ENCODE data around the gene SCFD1. TPM values are rescaled to one million over a fixed set of nuclear protein-coding genes. Genes with fewer than 3 reads are reported as not detected.
A peak's percentile ranks its signal among the peaks of the same experiment; 100 is the strongest.

The SCFD1 gene
- total RNA-seq, 1 experiment from 2014 or later, result 38.1 TPM

DNA sequence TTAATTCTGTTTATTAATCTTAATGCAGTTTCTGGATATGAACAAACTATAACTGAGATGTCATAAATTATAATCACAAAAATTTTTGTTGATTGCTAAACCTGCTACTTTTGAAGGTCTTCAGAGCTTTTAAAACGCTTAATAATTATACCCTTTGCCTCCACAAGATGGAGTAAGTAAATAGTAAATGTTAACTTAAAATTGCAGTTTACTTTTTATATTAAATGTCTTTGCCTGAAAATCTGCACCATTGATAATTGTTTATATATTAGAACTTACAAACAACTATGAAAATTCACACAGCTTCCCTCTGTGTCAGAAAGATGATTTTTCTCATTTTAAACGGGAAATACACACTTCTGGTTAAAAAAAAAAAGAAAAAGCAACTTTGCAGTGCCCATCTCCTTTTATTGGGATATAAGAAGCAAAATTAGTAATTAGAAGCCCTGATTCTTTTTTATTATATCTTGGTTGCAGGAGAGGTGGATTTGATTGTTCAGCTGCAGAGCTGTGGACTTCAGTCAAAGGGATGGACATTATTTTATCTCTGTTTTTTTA, 35.6 kb downstream of the SCFD1 start:
- Histone ChIP-seq H3F3A (ENCODE audit: insufficient read depth, low read depth) (no peaks in the 10 kb centered on the region), H3K36me3 (ENCODE audit: low read depth) (peaks cover 7% of the 10 kb centered on the region; the same call in 1 of the 2 replicates), H3K4me3 (no peak overlapping the region), H3K27ac (no peak overlapping the region), H3K4me1 (replicated peaks; ENCODE audit: insufficient read depth) (no peaks in the 10 kb centered on the region), H2AFZ (no peak overlapping the region), H3K9me3 (ENCODE audit: insufficient read depth, low read depth) (no peaks in the 10 kb centered on the region), H3K9me2 (ENCODE audit: insufficient read depth) (no peaks in the 10 kb centered on the region), H3K4me2 (no peak overlapping the region), H3K27me3 (ENCODE audit: insufficient read depth, low read depth) (no peaks in the 10 kb centered on the region), H4K20me1 (ENCODE audit: insufficient read depth) (no peaks in the 10 kb centered on the region), H3K79me2 (ENCODE audit: low read depth) (no peaks in the 10 kb centered on the region)
- CTCF ChIA-PET, result no interaction called here
- intact Hi-C loops (cut with micrococcal nuclease; ENCODE audit: unreplicated experiment), result loop anchor here (2.0 to 10.0 kb wide), 2 partner anchors 249 to 1597 kb away; no protein-coding TSS in a partner anchor
- POLR2A ChIA-PET (ENCODE audit: unreplicated experiment), result no interaction called here
- DNase-seq, result no peak
- BruUV-seq (replicated peaks), result no TSS peak
- TF ChIP-seq, protein P1, sequence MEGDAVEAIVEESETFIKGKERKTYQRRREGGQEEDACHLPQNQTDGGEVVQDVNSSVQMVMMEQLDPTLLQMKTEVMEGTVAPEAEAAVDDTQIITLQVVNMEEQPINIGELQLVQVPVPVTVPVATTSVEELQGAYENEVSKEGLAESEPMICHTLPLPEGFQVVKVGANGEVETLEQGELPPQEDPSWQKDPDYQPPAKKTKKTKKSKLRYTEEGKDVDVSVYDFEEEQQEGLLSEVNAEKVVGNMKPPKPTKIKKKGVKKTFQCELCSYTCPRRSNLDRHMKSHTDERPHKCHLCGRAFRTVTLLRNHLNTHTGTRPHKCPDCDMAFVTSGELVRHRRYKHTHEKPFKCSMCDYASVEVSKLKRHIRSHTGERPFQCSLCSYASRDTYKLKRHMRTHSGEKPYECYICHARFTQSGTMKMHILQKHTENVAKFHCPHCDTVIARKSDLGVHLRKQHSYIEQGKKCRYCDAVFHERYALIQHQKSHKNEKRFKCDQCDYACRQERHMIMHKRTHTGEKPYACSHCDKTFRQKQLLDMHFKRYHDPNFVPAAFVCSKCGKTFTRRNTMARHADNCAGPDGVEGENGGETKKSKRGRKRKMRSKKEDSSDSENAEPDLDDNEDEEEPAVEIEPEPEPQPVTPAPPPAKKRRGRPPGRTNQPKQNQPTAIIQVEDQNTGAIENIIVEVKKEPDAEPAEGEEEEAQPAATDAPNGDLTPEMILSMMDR (conservative IDR thresholded peaks at IDR 0.05), result peak; percentile 49
- TF ChIP-seq EZH2 (IDR thresholded peaks at IDR 0.05; ENCODE audit: low read depth), result no peak

DNA sequence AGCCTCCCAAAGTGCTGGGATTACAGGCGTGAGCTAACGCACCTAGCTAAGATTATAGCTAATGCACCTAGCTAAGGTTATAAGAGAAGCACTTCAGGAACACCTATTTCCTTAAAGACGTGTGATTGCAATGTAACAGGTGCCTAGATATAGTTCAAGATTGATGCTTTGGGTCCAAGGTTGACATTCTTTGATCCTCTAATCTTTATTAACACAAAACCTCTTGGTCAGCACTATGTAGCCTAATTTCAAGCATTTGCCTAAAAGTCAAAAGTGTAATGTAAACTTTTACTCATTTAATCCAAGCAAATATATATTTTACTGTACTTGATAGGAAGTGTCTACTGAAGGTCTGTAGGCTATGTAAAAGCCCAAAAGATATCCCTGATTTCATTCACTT, 36.5 kb downstream of the SCFD1 start:
- no peaks in the 10 kb centered on the region for H3K4me1 ChIP-seq (replicated peaks; ENCODE audit: insufficient read depth)
- no TSS peak for BruUV-seq (replicated peaks)
- no peak overlapping the region for H3K4me2 ChIP-seq
- no peaks in the 10 kb centered on the region for H3F3A ChIP-seq (ENCODE audit: insufficient read depth, low read depth)
- POLR2A ChIA-PET (ENCODE audit: unreplicated experiment), result no interaction called here
- H3K9me2 ChIP-seq (ENCODE audit: insufficient read depth), result no peaks in the 10 kb centered on the region
- no peak overlapping the region for H2AFZ ChIP-seq
- peaks cover 12% of the 10 kb centered on the region; the same call in 1 of the 2 replicates for H3K36me3 ChIP-seq (ENCODE audit: low read depth)
- TF ChIP-seq, protein P1 (conservative IDR thresholded peaks at IDR 0.05), result no peak
- no peak for TF ChIP-seq EZH2 (IDR thresholded peaks at IDR 0.05; ENCODE audit: low read depth)
- no peaks in the 10 kb centered on the region for H4K20me1 ChIP-seq (ENCODE audit: insufficient read depth)
- CTCF ChIA-PET, result no interaction called here
- no peak for DNase-seq
- no peak overlapping the region for H3K27ac ChIP-seq
- intact Hi-C loops (cut with micrococcal nuclease; ENCODE audit: unreplicated experiment), result loop anchor here (10.0 kb wide), 1 partner anchor 1596 kb away; no protein-coding TSS in a partner anchor
- no peaks in the 10 kb centered on the region for H3K79me2 ChIP-seq (ENCODE audit: low read depth)
- no peak overlapping the region for H3K4me3 ChIP-seq
- no peaks in the 10 kb centered on the region for H3K27me3 ChIP-seq (ENCODE audit: insufficient read depth, low read depth)
- H3K9me3 ChIP-seq (ENCODE audit: insufficient read depth, low read depth), result no peaks in the 10 kb centered on the region

DNA sequence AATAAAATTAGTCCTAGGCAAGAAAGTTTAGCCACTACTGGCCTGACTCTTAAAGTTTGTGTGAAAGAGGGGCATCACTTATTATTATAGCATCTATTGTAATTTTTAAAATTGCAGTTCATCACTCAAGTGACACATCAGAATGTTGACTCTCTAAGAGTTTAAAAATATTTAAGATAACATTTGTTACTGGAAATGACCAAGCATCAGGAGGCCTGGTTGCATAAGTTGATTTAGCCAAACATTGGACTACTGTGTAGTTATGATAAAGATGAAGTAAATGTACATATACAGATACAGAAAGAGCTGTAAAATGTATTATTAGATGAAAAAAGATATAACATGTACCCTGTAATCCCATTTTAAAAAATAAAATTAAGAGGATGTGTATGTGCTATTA, 47.5 kb downstream of the SCFD1 start:
- Histone ChIP-seq H4K20me1 (ENCODE audit: insufficient read depth) (no peaks in the 10 kb centered on the region), H3K27ac (no peak overlapping the region), H3K79me2 (ENCODE audit: low read depth) (no peaks in the 10 kb centered on the region), H3K4me3 (no peak overlapping the region), H3K27me3 (ENCODE audit: insufficient read depth, low read depth) (no peaks in the 10 kb centered on the region), H3K9me3 (ENCODE audit: insufficient read depth, low read depth) (no peaks in the 10 kb centered on the region), H3K4me1 (replicated peaks; ENCODE audit: insufficient read depth) (no peaks in the 10 kb centered on the region), H3K4me2 (no peak overlapping the region), H3F3A (ENCODE audit: insufficient read depth, low read depth) (no peaks in the 10 kb centered on the region), H3K36me3 (ENCODE audit: low read depth) (no peaks in the 10 kb centered on the region; the same call in 1 of the 2 replicates), H2AFZ (no peak overlapping the region), H3K9me2 (ENCODE audit: insufficient read depth) (no peaks in the 10 kb centered on the region)
- POLR2A ChIA-PET (ENCODE audit: unreplicated experiment), result no interaction called here
- intact Hi-C loops (cut with micrococcal nuclease; ENCODE audit: unreplicated experiment), result no loop called here
- no peak for DNase-seq
- CTCF ChIA-PET, result no interaction called here
- TF ChIP-seq EZH2 (IDR thresholded peaks at IDR 0.05; ENCODE audit: low read depth), result no peak
- TF ChIP-seq, protein P1 (conservative IDR thresholded peaks at IDR 0.05), result no peak
- no TSS peak for BruUV-seq (replicated peaks)
